ENCODE results near the gene POLR2B. TPM values are rescaled to one million over a fixed set of nuclear protein-coding genes. Genes with fewer than 3 reads are reported as not detected.

The POLR2B gene
- total and polyA plus RNA-seq, 2 of the 8 experiments (the other 6 are each of a cell fraction or from before 2014, with no cell fraction given): 59.3 to 115 TPM

- 24% methylated on average over 19 of the region's 21 CpGs; no CpG with 5 or more reads in 1 of the 2 experiments for WGBS, 2 experiments (ENCODE audit: extremely low coverage in 1 of 2, insufficient coverage in 1 of 2, insufficient read length in 1 of 2, insufficient replicate concordance in 2 of 2, low coverage in 1 of 2, low lambda C conversion rate in 2 of 2, missing lambda C conversion rate in 1 of 2)
- H4K20me1 ChIP-seq (replicated peaks in 1 of 2; ENCODE audit: control insufficient read depth in 1 of 2, insufficient read depth in 2 of 2, low read length in 2 of 2): peaks cover 7 to 14% of the 10 kb centered on the region in 2 experiments
- peaks cover 0 to 4% (median 0%) of the 10 kb centered on the region in 4 experiments; a peak in 3 of 7 replicates for H3K4me1 ChIP-seq (replicated peaks in 1 of 4; ENCODE audit: control insufficient read depth in 3 of 4, insufficient read depth in 4 of 4, low read length in 3 of 4)
- no peak overlapping the region for H2AFZ ChIP-seq (ENCODE audit: low read length)
- H3K4me2 ChIP-seq (ENCODE audit: insufficient read depth in 1 of 2, low read depth in 2 of 2, low read length in 2 of 2): peak overlapping the region; percentile 85 to 96
- peak overlapping the region; percentile 87; the same call in 1 of the 2 replicates for H3K18ac ChIP-seq (ENCODE audit: extremely low read depth, low read length)
- no peak overlapping the region for H2AK5ac ChIP-seq (ENCODE audit: low read depth, low read length)
- no peak overlapping the region for H3K56ac ChIP-seq (replicated peaks; ENCODE audit: insufficient read length, low read depth, low read length)
- H4K8ac ChIP-seq (ENCODE audit: extremely low read depth, insufficient read depth, low read length): no peak overlapping the region
- no peak overlapping the region for H3K4ac ChIP-seq (replicated peaks; ENCODE audit: insufficient read length, low read depth, low read length)
- H3K4me3 ChIP-seq (ENCODE audit: extremely low read depth in 1 of 4, insufficient read depth in 2 of 4, low read depth in 3 of 4, low read length in 4 of 4): peak overlapping the region; percentile 85 to 92 (median 90)
- FAIRE-seq: no peak
- no peak overlapping the region for H2BK120ac ChIP-seq (replicated peaks; ENCODE audit: low read depth, low read length)
- H3K36me3 ChIP-seq (ENCODE audit: control insufficient read depth in 2 of 4, insufficient read depth in 4 of 4, low read length in 3 of 4): no peaks in the 10 kb centered on the region; a peak in 1 of 8 replicates
- no peak overlapping the region for H3K14ac ChIP-seq (ENCODE audit: insufficient read length)
- no peak overlapping the region; the same call in 1 of the 2 replicates for H2BK5ac ChIP-seq (ENCODE audit: low read depth, low read length)
- peaks cover 47 to 78% of the 10 kb centered on the region in 2 experiments for H3K79me2 ChIP-seq (ENCODE audit: control insufficient read depth in 1 of 2, insufficient read depth in 2 of 2, low read length in 2 of 2)
- peak overlapping the region in 2 of 4 experiments; percentile 87 to 100; a peak in 3 of 7 replicates for H3K9ac ChIP-seq (replicated peaks in 1 of 4; ENCODE audit: extremely low read depth in 1 of 4, low read depth in 3 of 4, low read length in 3 of 4)
- no peak overlapping the region for H2BK20ac ChIP-seq (ENCODE audit: low read length)
- no peak overlapping the region for H2BK12ac ChIP-seq (ENCODE audit: low read depth, low read length)
- peaks cover 18% of the 10 kb centered on the region for H3K23me2 ChIP-seq (ENCODE audit: low read depth, low read length)
- no peaks in the 10 kb centered on the region; a peak in 1 of 7 replicates for H3K27me3 ChIP-seq (replicated peaks in 1 of 4; ENCODE audit: control insufficient read depth in 3 of 4, extremely low read depth in 1 of 4, insufficient read depth in 3 of 4, low read length in 3 of 4)
- H4K5ac ChIP-seq (ENCODE audit: insufficient read length, low read depth, low read length): no peak overlapping the region
- DNase-seq (ENCODE audit: low read depth in 1 of 2, low spot score in 2 of 2): no peak
- CTCF ChIA-PET (ENCODE audit: partially characterized antibody): interaction anchor here (0.6 to 3.3 kb wide), 3 partner anchors 19 to 124 kb away, joined by 3 to 12 read pairs (median 3); no protein-coding TSS in a partner anchor
- H4K91ac ChIP-seq (replicated peaks; ENCODE audit: insufficient read length, low read length): no peak overlapping the region
- H2BK15ac ChIP-seq (ENCODE audit: low read length): no peak overlapping the region
- POLR2A ChIA-PET (ENCODE audit: partially characterized antibody): interaction anchor here (0.6 to 4.6 kb wide), 12 partner anchors 9 to 449 kb away, joined by 3 to 55 read pairs (median 6); partner anchors contain the start of genes REST and SPINK2
- H3K27ac ChIP-seq (ENCODE audit: low read depth, low read length): no peak overlapping the region
- H3K9me3 ChIP-seq (ENCODE audit: insufficient read depth in 2 of 2, low read depth in 1 of 2, low read length in 1 of 2): no peaks in the 10 kb centered on the region
- H3K23ac ChIP-seq (ENCODE audit: insufficient read length): no peak overlapping the region
- peaks cover 7% of the 10 kb centered on the region for H3K79me1 ChIP-seq (ENCODE audit: low read depth, low read length)
- no peak for TF ChIP-seq EZH2 (IDR thresholded peaks at IDR 0.05; ENCODE audit: low read depth, low read length, severe bottlenecking)
- TF ChIP-seq KDM5A (IDR thresholded peaks at IDR 0.05; ENCODE audit: low read length): no peak
- no peak for TF ChIP-seq POLR2AphosphoS5 (IDR thresholded peaks at IDR 0.05; ENCODE audit: low read depth, low read length)
- TF ChIP-seq POLR2A (IDR thresholded peaks at IDR 0.05; ENCODE audit: control extremely low read depth in 1 of 2, low read depth in 2 of 2, low read length in 2 of 2): no peak
- TF ChIP-seq POU5F1 (IDR thresholded peaks at IDR 0.05; ENCODE audit: low read depth, low read length): no peak
- TF ChIP-seq E2F6 (IDR thresholded peaks at IDR 0.05): no peak
- TF ChIP-seq SIX5 (IDR thresholded peaks at IDR 0.05; ENCODE audit: low read depth, low read length): no peak
- TF ChIP-seq CBX8 (IDR thresholded peaks at IDR 0.05; ENCODE audit: borderline replicate concordance, low read depth, low read length): no peak
These were observed 851 bp downstream of the POLR2B start for GRCh38 chr4:56979421-56980072.
